ENCODE measurements around the gene ACTL8.

DNA sequence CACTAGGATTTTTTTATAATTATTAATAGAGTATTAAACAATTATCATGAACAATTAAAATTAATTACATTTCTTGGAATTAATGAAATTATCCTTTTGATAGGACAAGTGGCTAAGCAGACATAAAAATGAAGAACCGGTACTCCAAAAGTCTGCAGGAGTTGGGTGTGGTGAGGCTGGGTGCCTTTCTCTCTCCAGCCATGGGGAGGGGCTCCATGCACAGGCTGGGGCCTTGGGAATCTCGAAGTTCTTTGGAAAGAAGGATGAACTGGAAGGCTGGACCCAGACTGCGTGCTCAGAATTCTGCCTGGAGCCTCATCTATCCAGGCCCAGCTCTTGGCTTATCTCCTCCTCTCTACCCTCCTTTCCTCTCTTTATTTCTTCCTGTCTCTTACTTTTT lies 94.1 kb downstream of the ACTL8 start:
- TF ChIP-seq, protein P1, sequence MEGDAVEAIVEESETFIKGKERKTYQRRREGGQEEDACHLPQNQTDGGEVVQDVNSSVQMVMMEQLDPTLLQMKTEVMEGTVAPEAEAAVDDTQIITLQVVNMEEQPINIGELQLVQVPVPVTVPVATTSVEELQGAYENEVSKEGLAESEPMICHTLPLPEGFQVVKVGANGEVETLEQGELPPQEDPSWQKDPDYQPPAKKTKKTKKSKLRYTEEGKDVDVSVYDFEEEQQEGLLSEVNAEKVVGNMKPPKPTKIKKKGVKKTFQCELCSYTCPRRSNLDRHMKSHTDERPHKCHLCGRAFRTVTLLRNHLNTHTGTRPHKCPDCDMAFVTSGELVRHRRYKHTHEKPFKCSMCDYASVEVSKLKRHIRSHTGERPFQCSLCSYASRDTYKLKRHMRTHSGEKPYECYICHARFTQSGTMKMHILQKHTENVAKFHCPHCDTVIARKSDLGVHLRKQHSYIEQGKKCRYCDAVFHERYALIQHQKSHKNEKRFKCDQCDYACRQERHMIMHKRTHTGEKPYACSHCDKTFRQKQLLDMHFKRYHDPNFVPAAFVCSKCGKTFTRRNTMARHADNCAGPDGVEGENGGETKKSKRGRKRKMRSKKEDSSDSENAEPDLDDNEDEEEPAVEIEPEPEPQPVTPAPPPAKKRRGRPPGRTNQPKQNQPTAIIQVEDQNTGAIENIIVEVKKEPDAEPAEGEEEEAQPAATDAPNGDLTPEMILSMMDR (IDR thresholded peaks at IDR 0.05): no peak
- TF ChIP-seq POLR2A (IDR thresholded peaks at IDR 0.05) (no peak), EP300 (IDR thresholded peaks at IDR 0.05) (no peak)

Data from ovary (tissue), 3 donors.